KMS-11 (cell line): Measurements from ENCODE around the gene USP9Y.

ENCODE experiments used
- H2AFZ ChIP-seq: fragments of 200-600 bp; sonication (generic); 2 replicates; pipeline ENCODE4 v1.6.1; 2016; ENCODE audit warnings: antibody characterized with exemption, mixed run types, low read depth
- H3K27ac ChIP-seq: fragments of 200-600 bp; sonication (generic); 2 replicates; pipeline ENCODE4 v1.6.1; 2016; ENCODE audit warnings: mild to moderate bottlenecking, mixed run types
- H3K27me3 ChIP-seq: fragments of 200-600 bp; sonication (generic); 2 replicates; pipeline ENCODE4 v1.6.1; 2017; ENCODE audit warnings: mild to moderate bottlenecking, low read depth, mixed run types, moderate library complexity; ENCODE audit not compliant: insufficient read depth
- H3K36me3 ChIP-seq: fragments of 200-600 bp; sonication (generic); 2 replicates; pipeline ENCODE4 v1.6.1; 2017; ENCODE audit warnings: mild to moderate bottlenecking, mixed run types; ENCODE audit not compliant: insufficient read depth
- H3K4me1 ChIP-seq: fragments of 200-600 bp; sonication (generic); 2 replicates; pipeline ENCODE4 v1.6.1; 2016; ENCODE audit warnings: mild to moderate bottlenecking, low read depth, mixed run types; ENCODE audit not compliant: poor library complexity, severe bottlenecking
- H3K4me2 ChIP-seq: fragments of 200-600 bp; sonication (generic); 2 replicates; pipeline ENCODE4 v1.7.0; 2016; ENCODE audit warnings: mild to moderate bottlenecking, mixed run types
- H3K4me3 ChIP-seq: fragments of 200-600 bp; sonication (generic); IDR thresholded peaks from 2 replicates; pipeline ENCODE4 v1.6.1; 2017; ENCODE audit warnings: low read depth, low read length, mixed read lengths; ENCODE audit not compliant: insufficient read depth
- H3K79me2 ChIP-seq: fragments of 200-600 bp; sonication (generic); 2 replicates; pipeline ENCODE4 v1.6.1; 2016; ENCODE audit warnings: low read depth, mixed run types; ENCODE audit not compliant: insufficient read depth
- H3K9ac ChIP-seq: fragments of 200-600 bp; sonication (generic); 2 replicates; pipeline ENCODE4 v1.6.1; 2016; ENCODE audit warnings: mild to moderate bottlenecking, mixed run types
- H4K20me1 ChIP-seq: fragments of 200-600 bp; sonication (generic); 2 replicates; pipeline ENCODE4 v1.6.1; 2016; ENCODE audit warnings: mild to moderate bottlenecking, mixed run types; ENCODE audit not compliant: insufficient read depth
- CTCF ChIP-seq: fragments of 200-600 bp; sonication (generic); conservative IDR thresholded peaks from 2 replicates; pipeline ENCODE4 v1.6.1; 2017; ENCODE audit warnings: low read depth, mild to moderate bottlenecking, antibody characterized with exemption, low read length, moderate library complexity, mixed read lengths

USP9Y gene, protein sequence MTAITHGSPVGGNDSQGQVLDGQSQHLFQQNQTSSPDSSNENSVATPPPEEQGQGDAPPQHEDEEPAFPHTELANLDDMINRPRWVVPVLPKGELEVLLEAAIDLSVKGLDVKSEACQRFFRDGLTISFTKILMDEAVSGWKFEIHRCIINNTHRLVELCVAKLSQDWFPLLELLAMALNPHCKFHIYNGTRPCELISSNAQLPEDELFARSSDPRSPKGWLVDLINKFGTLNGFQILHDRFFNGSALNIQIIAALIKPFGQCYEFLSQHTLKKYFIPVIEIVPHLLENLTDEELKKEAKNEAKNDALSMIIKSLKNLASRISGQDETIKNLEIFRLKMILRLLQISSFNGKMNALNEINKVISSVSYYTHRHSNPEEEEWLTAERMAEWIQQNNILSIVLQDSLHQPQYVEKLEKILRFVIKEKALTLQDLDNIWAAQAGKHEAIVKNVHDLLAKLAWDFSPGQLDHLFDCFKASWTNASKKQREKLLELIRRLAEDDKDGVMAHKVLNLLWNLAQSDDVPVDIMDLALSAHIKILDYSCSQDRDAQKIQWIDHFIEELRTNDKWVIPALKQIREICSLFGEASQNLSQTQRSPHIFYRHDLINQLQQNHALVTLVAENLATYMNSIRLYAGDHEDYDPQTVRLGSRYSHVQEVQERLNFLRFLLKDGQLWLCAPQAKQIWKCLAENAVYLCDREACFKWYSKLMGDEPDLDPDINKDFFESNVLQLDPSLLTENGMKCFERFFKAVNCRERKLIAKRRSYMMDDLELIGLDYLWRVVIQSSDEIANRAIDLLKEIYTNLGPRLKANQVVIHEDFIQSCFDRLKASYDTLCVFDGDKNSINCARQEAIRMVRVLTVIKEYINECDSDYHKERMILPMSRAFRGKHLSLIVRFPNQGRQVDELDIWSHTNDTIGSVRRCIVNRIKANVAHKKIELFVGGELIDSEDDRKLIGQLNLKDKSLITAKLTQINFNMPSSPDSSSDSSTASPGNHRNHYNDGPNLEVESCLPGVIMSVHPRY (N-terminal part only)

DNA sequence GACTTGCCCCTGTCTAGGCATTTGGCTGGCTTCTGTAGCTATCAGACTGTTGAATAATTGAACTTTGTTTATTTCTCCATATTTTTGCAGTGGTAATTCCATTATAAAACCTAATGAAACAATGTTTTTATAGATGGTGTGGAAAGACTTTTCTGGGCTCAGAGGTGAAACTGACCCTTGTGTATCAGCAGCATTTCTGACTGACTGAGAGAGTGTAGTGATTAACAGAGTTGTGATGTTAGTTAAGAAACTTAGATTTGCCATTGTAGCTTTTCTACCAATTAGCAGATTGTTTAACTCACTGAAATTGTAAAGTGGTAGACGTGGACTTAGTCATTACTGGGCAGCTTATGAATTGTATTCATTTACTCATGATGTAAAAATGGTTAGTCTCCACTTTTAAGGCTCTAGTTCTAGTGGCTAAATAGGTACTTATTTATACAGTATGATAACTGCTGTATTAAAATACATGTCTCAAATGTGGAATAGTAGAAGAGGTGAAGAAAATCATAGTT lies at the start of gene USP9Y:
Gene USP9Y, plus strand, starts transcription at position 51 of the 515 bp plus-strand sequence. CDS start 8,217 bp downstream, outside the sequence.
- H4K20me1 ChIP-seq, result no peaks in the 10 kb centered on the region
- no peaks in the 10 kb centered on the region for H3K27me3 ChIP-seq
- no peak within 1 kb of the TSS for H3K4me2 ChIP-seq
- no peak within 1 kb of the TSS for H3K27ac ChIP-seq
- no peaks in the 10 kb centered on the region for H3K4me1 ChIP-seq
- H2AFZ ChIP-seq, result no peak within 1 kb of the TSS
- H3K36me3 ChIP-seq, result no peaks in the 10 kb centered on the region
- no peak for TF ChIP-seq CTCF
- H3K79me2 ChIP-seq, result no peaks in the 10 kb centered on the region
- no peak within 1 kb of the TSS for H3K9ac ChIP-seq
- no peak within 1 kb of the TSS for H3K4me3 ChIP-seq

DNA sequence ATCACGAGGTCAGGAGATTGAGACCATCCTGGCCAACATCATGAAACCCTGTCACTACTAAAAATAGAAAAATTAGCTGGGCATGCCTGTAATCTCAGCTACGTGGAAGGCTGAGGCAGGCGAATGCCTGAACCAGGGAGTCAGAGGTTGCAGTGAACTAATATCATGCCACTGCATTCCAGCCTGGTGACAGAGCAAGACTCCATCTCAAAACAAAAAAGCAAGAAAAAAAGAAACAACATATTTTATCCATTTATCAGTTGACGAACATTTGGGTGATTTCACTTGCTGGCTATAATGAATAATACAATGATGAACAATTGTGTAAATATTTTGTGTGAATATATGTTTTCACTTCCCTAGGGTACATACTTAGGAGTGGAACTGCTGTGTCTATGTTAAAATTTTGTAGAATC lies 49.4 kb upstream of the USP9Y start:
- TF ChIP-seq CTCF, result no peak
- Histone ChIP-seq H4K20me1 (no peaks in the 10 kb centered on the region), H3K27me3 (no peaks in the 10 kb centered on the region), H3K9ac (no peak overlapping the region), H3K36me3 (no peaks in the 10 kb centered on the region), H3K4me2 (no peak overlapping the region), H3K27ac (no peak overlapping the region), H3K4me3 (no peak overlapping the region), H3K79me2 (no peaks in the 10 kb centered on the region), H2AFZ (no peak overlapping the region), H3K4me1 (no peaks in the 10 kb centered on the region)

- no peak overlapping the region for H3K27ac ChIP-seq
- H3K79me2 ChIP-seq, result no peaks in the 10 kb centered on the region
- no peaks in the 10 kb centered on the region for H3K4me1 ChIP-seq
- no peak for TF ChIP-seq CTCF
- no peak overlapping the region for H3K4me2 ChIP-seq
- no peak overlapping the region for H3K4me3 ChIP-seq
- no peak overlapping the region for H3K9ac ChIP-seq
- H3K27me3 ChIP-seq, result no peaks in the 10 kb centered on the region
- H4K20me1 ChIP-seq, result no peaks in the 10 kb centered on the region
- H3K36me3 ChIP-seq, result no peaks in the 10 kb centered on the region
- H2AFZ ChIP-seq, result no peak overlapping the region
Measured at GRCh38 chrY:12661745-12662681, 39.0 kb upstream of the USP9Y start.
